Activated T-helper 17 cell treated with anti-CD3 and anti-CD28 coated beads, Interleukin-2, amount 50 U/mL, for 72 hours (primary cell): ENCODE results near the gene EXOC6B. TPM values are rescaled to one million over a fixed set of nuclear protein-coding genes. Genes with fewer than 3 reads are reported as not detected.

Experiments used
- ATAC-seq: fragments of 150-1000 bp; cut with Tn5 transposase; replicated peaks from 2 replicates; pipeline ENCODE4 v1.10.0; 2021; ENCODE audit warnings: mild to moderate bottlenecking, moderate library complexity
- H3K27ac Mint-ChIP-seq: one replicate; pipeline ENCODE4 v1.8.0; 2022; ENCODE audit warnings: mixed read lengths
- H3K27me3 Mint-ChIP-seq: one replicate; pipeline ENCODE4 v1.8.0; 2022; ENCODE audit warnings: mixed read lengths
- H3K36me3 Mint-ChIP-seq: one replicate; pipeline ENCODE4 v1.8.0; 2022; ENCODE audit warnings: low read depth, mild to moderate bottlenecking, mixed read lengths
- H3K4me1 Mint-ChIP-seq: one replicate; pipeline ENCODE4 v1.8.0; 2022; ENCODE audit warnings: mixed read lengths
- H3K4me3 Mint-ChIP-seq: one replicate; pipeline ENCODE4 v1.8.0; 2022; ENCODE audit warnings: mild to moderate bottlenecking, mixed read lengths
- H3K9me3 Mint-ChIP-seq: one replicate; pipeline ENCODE4 v1.8.0; 2022; ENCODE audit warnings: mixed read lengths
- total RNA-seq, 2 donors: library from RNA; stranded (reverse); gene quantifications; one replicate each; pipeline ENCODE4 v1.2.3, GENCODE V29; 2022

Gene EXOC6B
- total RNA-seq, 2 donors from 2014 or later, result 12.1 to 12.8 TPM

- no peaks in the 10 kb centered on the region for H3K9me3 Mint-ChIP-seq
- no peaks in the 10 kb centered on the region for H3K4me1 Mint-ChIP-seq
- H3K27me3 Mint-ChIP-seq, result no peaks in the 10 kb centered on the region
- H3K4me3 Mint-ChIP-seq, result no peak overlapping the region
- no peak for ATAC-seq
- no peak overlapping the region for H3K27ac Mint-ChIP-seq
- H3K36me3 Mint-ChIP-seq, result peaks cover 5% of the 10 kb centered on the region
Observed at GRCh38 chr2:72754628-72755320, 71.1 kb downstream of the EXOC6B start.

- Mint-ChIP-seq H3K9me3 (no peaks in the 10 kb centered on the region), H3K27ac (no peak overlapping the region), H3K36me3 (no peaks in the 10 kb centered on the region), H3K27me3 (no peaks in the 10 kb centered on the region), H3K4me3 (no peak overlapping the region), H3K4me1 (no peaks in the 10 kb centered on the region)
- no peak for ATAC-seq
Observed at GRCh38 chr2:72750977-72751639, 74.7 kb downstream of the EXOC6B start.

GRCh38 chr2:72750466-72750865, 75.4 kb downstream of the EXOC6B start:
- H3K4me3 Mint-ChIP-seq, result no peak overlapping the region
- H3K36me3 Mint-ChIP-seq, result no peaks in the 10 kb centered on the region
- H3K27me3 Mint-ChIP-seq, result no peaks in the 10 kb centered on the region
- H3K27ac Mint-ChIP-seq, result no peak overlapping the region
- H3K4me1 Mint-ChIP-seq, result no peaks in the 10 kb centered on the region
- H3K9me3 Mint-ChIP-seq, result no peaks in the 10 kb centered on the region
- ATAC-seq, result no peak

GRCh38 chr2:72747344-72747743, 78.5 kb downstream of the EXOC6B start:
- no peaks in the 10 kb centered on the region for H3K27me3 Mint-ChIP-seq
- no peaks in the 10 kb centered on the region for H3K9me3 Mint-ChIP-seq
- no peaks in the 10 kb centered on the region for H3K36me3 Mint-ChIP-seq
- H3K4me1 Mint-ChIP-seq, result no peaks in the 10 kb centered on the region
- ATAC-seq, result no peak
- no peak overlapping the region for H3K4me3 Mint-ChIP-seq
- H3K27ac Mint-ChIP-seq, result no peak overlapping the region

GRCh38 chr2:72745679-72746368, 80.0 kb downstream of the EXOC6B start:
- Mint-ChIP-seq H3K27ac (no peak overlapping the region), H3K4me1 (no peaks in the 10 kb centered on the region), H3K36me3 (no peaks in the 10 kb centered on the region), H3K4me3 (no peak overlapping the region), H3K9me3 (no peaks in the 10 kb centered on the region), H3K27me3 (no peaks in the 10 kb centered on the region)
- ATAC-seq, result no peak

DNA sequence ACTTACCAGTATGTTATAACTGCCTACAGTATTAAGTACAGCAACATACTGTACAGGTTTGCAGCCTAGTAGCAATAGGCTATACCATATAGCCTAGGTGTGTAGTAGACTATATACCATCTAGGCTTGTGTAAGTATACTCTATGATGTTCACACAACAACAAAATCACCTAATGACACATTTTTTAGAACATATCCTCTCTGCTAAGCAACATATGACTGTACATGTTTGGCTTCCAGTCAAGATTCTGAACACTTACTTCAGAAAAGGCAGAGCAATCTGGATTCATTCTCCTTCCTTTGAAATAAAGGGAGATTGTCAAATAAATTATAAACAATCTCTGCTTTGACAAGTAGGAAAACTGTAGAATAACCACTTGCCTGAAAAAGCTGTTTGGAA, 81.8 kb downstream of the EXOC6B start:
- Mint-ChIP-seq H3K4me1 (no peaks in the 10 kb centered on the region), H3K36me3 (no peaks in the 10 kb centered on the region), H3K27ac (no peak overlapping the region), H3K9me3 (no peaks in the 10 kb centered on the region), H3K4me3 (no peak overlapping the region), H3K27me3 (no peaks in the 10 kb centered on the region)
- peak; percentile 16 for ATAC-seq

- H3K4me1 Mint-ChIP-seq, result no peaks in the 10 kb centered on the region
- H3K27me3 Mint-ChIP-seq, result no peaks in the 10 kb centered on the region
- H3K36me3 Mint-ChIP-seq, result peaks cover under 1% of the 10 kb centered on the region
- no peak overlapping the region for H3K4me3 Mint-ChIP-seq
- H3K27ac Mint-ChIP-seq, result no peak overlapping the region
- no peaks in the 10 kb centered on the region for H3K9me3 Mint-ChIP-seq
- no peak for ATAC-seq
Observed at GRCh38 chr2:72743481-72743880, 82.4 kb downstream of the EXOC6B start.

GRCh38 chr2:72738096-72738495, 87.7 kb downstream of the EXOC6B start:
- Mint-ChIP-seq H3K27ac (no peak overlapping the region), H3K4me3 (no peak overlapping the region), H3K36me3 (peaks cover 4% of the 10 kb centered on the region), H3K4me1 (no peaks in the 10 kb centered on the region), H3K9me3 (no peaks in the 10 kb centered on the region), H3K27me3 (no peaks in the 10 kb centered on the region)
- ATAC-seq, result peak; percentile 85

GRCh38 chr2:72734432-72734831, 91.4 kb downstream of the EXOC6B start:
- no peaks in the 10 kb centered on the region for H3K4me1 Mint-ChIP-seq
- H3K27ac Mint-ChIP-seq, result no peak overlapping the region
- H3K36me3 Mint-ChIP-seq, result peaks cover 4% of the 10 kb centered on the region
- no peaks in the 10 kb centered on the region for H3K27me3 Mint-ChIP-seq
- no peak overlapping the region for H3K4me3 Mint-ChIP-seq
- H3K9me3 Mint-ChIP-seq, result no peaks in the 10 kb centered on the region
- ATAC-seq, result no peak

DNA sequence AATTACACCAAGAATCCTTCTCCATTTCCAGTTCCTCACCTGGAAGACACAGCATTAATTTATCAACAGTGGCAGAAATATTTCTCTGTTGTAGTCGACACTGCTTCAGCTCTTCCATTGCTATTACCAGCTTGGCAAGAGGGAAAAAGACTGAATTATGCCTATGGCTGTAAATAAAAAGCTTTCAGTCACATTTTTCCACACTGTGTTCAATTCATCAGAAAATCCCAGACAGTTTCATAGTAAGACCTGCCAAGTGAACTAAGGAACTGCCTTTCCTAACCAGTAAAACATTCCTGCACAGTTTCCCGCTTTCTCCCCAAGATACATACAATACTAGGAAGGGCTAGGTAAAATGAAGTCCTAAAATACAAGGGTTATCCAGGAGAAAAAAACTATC, 94.7 kb downstream of the EXOC6B start:
- Mint-ChIP-seq H3K27me3 (no peaks in the 10 kb centered on the region), H3K27ac (no peak overlapping the region), H3K4me3 (no peak overlapping the region), H3K36me3 (no peaks in the 10 kb centered on the region), H3K9me3 (no peaks in the 10 kb centered on the region), H3K4me1 (no peaks in the 10 kb centered on the region)
- no peak for ATAC-seq

DNA sequence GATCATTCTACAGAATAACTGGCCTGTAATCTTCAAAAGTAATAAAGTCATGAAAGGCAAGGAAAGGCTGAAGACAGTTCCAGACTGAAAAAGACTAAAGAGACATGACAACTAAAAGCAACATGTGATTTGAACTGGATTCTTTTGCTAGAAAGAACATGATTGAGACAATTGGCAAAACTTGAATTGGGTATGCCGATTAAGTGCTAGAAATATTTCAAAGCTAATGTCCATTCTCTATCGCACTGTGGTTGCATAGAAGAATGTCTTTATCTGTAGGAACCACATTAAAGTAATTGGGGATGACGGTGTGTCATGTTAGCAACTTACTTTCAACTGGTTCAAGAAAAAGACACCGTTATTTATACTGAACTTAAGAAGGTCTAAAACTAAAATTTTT, 98.5 kb downstream of the EXOC6B start:
- no peaks in the 10 kb centered on the region for H3K4me1 Mint-ChIP-seq
- no peaks in the 10 kb centered on the region for H3K27me3 Mint-ChIP-seq
- H3K36me3 Mint-ChIP-seq, result no peaks in the 10 kb centered on the region
- no peak overlapping the region for H3K4me3 Mint-ChIP-seq
- ATAC-seq, result no peak
- no peaks in the 10 kb centered on the region for H3K9me3 Mint-ChIP-seq
- no peak overlapping the region for H3K27ac Mint-ChIP-seq

DNA sequence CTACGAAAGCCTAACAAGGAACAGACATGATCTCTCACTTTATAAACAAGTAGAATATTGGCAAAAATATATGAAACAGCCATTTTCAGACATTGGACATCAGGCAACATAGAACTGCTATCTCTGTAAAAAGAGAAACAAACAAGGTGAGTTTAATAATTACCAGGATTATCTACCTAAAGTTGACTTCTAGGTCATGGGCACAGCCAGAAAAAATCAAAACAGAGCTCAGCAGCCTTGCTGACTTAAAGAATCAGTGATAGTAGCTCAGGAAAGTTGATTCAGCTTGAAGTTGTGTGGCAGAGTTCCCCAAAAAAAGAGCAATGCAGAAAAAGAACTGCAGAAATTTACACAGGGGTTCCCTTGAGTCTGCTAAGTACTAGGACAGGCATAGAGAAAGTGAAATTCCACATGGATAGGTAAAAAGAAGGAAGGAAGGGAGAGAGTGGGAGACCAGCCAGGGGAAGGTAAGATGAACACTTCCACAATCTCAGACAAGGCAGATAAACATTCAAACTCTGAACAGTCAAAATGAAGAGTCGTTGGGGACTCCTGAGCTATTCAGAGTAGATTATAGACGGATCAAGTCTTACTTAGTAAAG, 102.0 kb downstream of the EXOC6B start:
- ATAC-seq, result no peak
- H3K27me3 Mint-ChIP-seq, result no peaks in the 10 kb centered on the region
- H3K4me3 Mint-ChIP-seq, result no peak overlapping the region
- no peak overlapping the region for H3K27ac Mint-ChIP-seq
- H3K36me3 Mint-ChIP-seq, result peaks cover 9% of the 10 kb centered on the region
- H3K4me1 Mint-ChIP-seq, result no peaks in the 10 kb centered on the region
- no peaks in the 10 kb centered on the region for H3K9me3 Mint-ChIP-seq

DNA sequence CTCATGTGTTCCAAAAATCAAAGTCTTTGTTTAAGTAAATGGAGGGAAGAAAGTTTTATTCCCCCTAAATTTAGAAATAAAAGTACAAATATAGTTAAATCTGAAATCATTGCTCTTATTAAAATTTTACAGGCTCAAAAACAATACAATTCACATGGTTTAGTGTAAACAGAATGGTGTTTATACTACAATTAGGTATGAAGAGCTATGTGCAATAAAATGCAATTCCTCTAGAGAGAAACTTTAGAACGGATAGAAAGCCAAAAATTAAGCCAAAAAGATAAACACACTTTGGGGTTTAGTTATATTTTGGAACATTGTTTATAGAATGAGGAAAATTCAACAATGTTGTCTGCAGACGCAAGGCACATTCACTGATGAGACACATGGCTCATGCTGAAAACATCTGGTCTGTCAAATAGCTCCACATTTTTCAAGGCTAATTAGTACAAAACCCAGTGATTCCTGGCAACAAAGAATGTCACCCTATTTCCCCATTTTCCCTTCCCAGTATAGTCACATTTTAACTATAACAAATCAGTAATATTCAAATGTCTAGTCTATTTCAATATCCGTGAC, 103.3 kb downstream of the EXOC6B start:
- Mint-ChIP-seq H3K27ac (no peak overlapping the region), H3K27me3 (no peaks in the 10 kb centered on the region), H3K4me3 (no peak overlapping the region), H3K4me1 (no peaks in the 10 kb centered on the region), H3K9me3 (no peaks in the 10 kb centered on the region), H3K36me3 (peaks cover 9% of the 10 kb centered on the region)
- no peak for ATAC-seq

- H3K4me1 Mint-ChIP-seq, result no peaks in the 10 kb centered on the region
- no peaks in the 10 kb centered on the region for H3K27me3 Mint-ChIP-seq
- no peak overlapping the region for H3K4me3 Mint-ChIP-seq
- no peak overlapping the region for H3K27ac Mint-ChIP-seq
- H3K9me3 Mint-ChIP-seq, result no peaks in the 10 kb centered on the region
- no peak for ATAC-seq
- H3K36me3 Mint-ChIP-seq, result peaks cover 26% of the 10 kb centered on the region
Observed at GRCh38 chr2:72719416-72719815, 106.4 kb downstream of the EXOC6B start.
